Liver (tissue), 3 donors: ENCODE data around the gene ZNF484.
"Not testable (repeated sequence)": the region's sequence is repeated elsewhere in the genome, so short reads cannot be mapped to it uniquely, and the experiment has no call there.

Source experiments
- ATF3 ChIP-seq: IDR thresholded peaks from 2 replicates; pipeline ENCODE4 v1.6.1; 2016; ENCODE audit warnings: antibody characterized with exemption
- CTCF ChIP-seq: fragments of 150-350 bp; IDR thresholded peaks from 2 replicates; pipeline ENCODE4 v1.5.1; 2017; ENCODE audit warnings: improper control_type of control experiment, low read depth, low read length; ENCODE audit not compliant: missing input control
- GABPA ChIP-seq, 2 donors: IDR thresholded peaks in 1 of 2; conservative IDR thresholded peaks in 1 of 2; 2 replicates each; pipeline ENCODE4 v1.6.1; 2016; ENCODE audit warnings: antibody characterized with exemption in 2 of 2, mild to moderate bottlenecking in 1 of 2, moderate library complexity in 1 of 2
- HNF4A ChIP-seq, 2 donors: conservative IDR thresholded peaks; 2 replicates each; pipeline ENCODE4 v1.6.1; 2016; ENCODE audit warnings: antibody characterized with exemption in 2 of 2, mild to moderate bottlenecking in 2 of 2
- HNF4G ChIP-seq: IDR thresholded peaks from 2 replicates; pipeline ENCODE4 v1.6.1; 2016; ENCODE audit warnings: antibody characterized with exemption
- JUND ChIP-seq, 2 donors: IDR thresholded peaks; 2 replicates each; pipeline ENCODE4 v1.6.1; 2016; ENCODE audit warnings: antibody characterized with exemption in 2 of 2
- MAX ChIP-seq: IDR thresholded peaks from 2 replicates; pipeline ENCODE4 v1.6.1; 2016; ENCODE audit warnings: antibody characterized with exemption
- RAD21 ChIP-seq, 2 donors: IDR thresholded peaks; 2 replicates each; pipeline ENCODE4 v1.6.1; 2016; ENCODE audit warnings: antibody characterized with exemption in 2 of 2, mild to moderate bottlenecking in 2 of 2
- REST ChIP-seq: IDR thresholded peaks from 2 replicates; pipeline ENCODE4 v1.6.1; 2016; ENCODE audit warnings: antibody characterized with exemption, mild to moderate bottlenecking
- RXRA ChIP-seq, 2 donors: IDR thresholded peaks; 2 replicates each; pipeline ENCODE4 v1.6.1; 2017 to 2018; ENCODE audit warnings: antibody characterized with exemption in 2 of 2, mild to moderate bottlenecking in 1 of 2
- SP1 ChIP-seq: IDR thresholded peaks from 2 replicates; pipeline ENCODE4 v1.6.1; 2018; ENCODE audit warnings: antibody characterized with exemption, mild to moderate bottlenecking
- TAF1 ChIP-seq: conservative IDR thresholded peaks from 2 replicates; pipeline ENCODE4 v1.6.1; 2016; ENCODE audit warnings: antibody characterized with exemption, mild to moderate bottlenecking
- YY1 ChIP-seq: IDR thresholded peaks from 2 replicates; pipeline ENCODE4 v1.6.1; 2016; ENCODE audit warnings: antibody characterized with exemption, mild to moderate bottlenecking
- TF ChIP-seq, protein P1 (sequence below): IDR thresholded peaks from 2 replicates; pipeline ENCODE4 v1.6.1; 2016; ENCODE audit warnings: antibody characterized with exemption
- donor health status: healthy.
- donor health status: healthy.

- TF ChIP-seq CTCF; TAF1; YY1; RXRA (IDR thresholded peaks at IDR 0.05); MAX; RAD21 (IDR thresholded peaks at IDR 0.05); HNF4G; REST; SP1; JUND (IDR thresholded peaks at IDR 0.05); ATF3; GABPA (IDR thresholded peaks at IDR 0.05 in 1 of 2, conservative IDR thresholded peaks at IDR 0.05 in 1 of 2): not testable (repeated sequence)
- TF ChIP-seq HNF4A (conservative IDR thresholded peaks at IDR 0.05), result peak; percentile 26 to 46
- TF ChIP-seq, protein P1, sequence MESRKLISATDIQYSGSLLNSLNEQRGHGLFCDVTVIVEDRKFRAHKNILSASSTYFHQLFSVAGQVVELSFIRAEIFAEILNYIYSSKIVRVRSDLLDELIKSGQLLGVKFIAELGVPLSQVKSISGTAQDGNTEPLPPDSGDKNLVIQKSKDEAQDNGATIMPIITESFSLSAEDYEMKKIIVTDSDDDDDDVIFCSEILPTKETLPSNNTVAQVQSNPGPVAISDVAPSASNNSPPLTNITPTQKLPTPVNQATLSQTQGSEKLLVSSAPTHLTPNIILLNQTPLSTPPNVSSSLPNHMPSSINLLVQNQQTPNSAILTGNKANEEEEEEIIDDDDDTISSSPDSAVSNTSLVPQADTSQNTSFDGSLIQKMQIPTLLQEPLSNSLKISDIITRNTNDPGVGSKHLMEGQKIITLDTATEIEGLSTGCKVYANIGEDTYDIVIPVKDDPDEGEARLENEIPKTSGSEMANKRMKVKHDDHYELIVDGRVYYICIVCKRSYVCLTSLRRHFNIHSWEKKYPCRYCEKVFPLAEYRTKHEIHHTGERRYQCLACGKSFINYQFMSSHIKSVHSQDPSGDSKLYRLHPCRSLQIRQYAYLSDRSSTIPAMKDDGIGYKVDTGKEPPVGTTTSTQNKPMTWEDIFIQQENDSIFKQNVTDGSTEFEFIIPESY, result not testable (repeated sequence)
These were observed 14.4 kb upstream of the ZNF484 start for GRCh38 chr9:92892276-92892675.
